Stimulated activated CD4-positive, alpha-beta T cell treated with anti-CD3 and anti-CD28 coated beads, Interleukin-4, amount 100 ng/mL, for 1 hour (primary cell): ENCODE data around the gene TBCA.
"Not testable (repeated sequence)": the region's sequence is repeated elsewhere in the genome, so short reads cannot be mapped to it uniquely, and the experiment has no call there.

ENCODE experiments used
- DNase-seq: peaks from one replicate; pipeline ENCODE4 v3.0.0-alpha.2; 2020

TBCA gene

GRCh38 chr5:77771452-77771851 is 4.7 kb downstream of the TBCA start:
- DNase-seq, result no peak

GRCh38 chr5:77770293-77771005 is 5.7 kb downstream of the TBCA start:
- DNase-seq, result no peak

GRCh38 chr5:77768978-77769377 is 7.2 kb downstream of the TBCA start:
- DNase-seq, result no peak

- DNase-seq, result no peak
These were observed 8.8 kb downstream of the TBCA start for GRCh38 chr5:77767301-77767700.

GRCh38 chr5:77761606-77762005 is 14.5 kb downstream of the TBCA start:
- no peak for DNase-seq

- no peak for DNase-seq
These were observed 17.8 kb downstream of the TBCA start for GRCh38 chr5:77758141-77758938.

- DNase-seq, result no peak
These were observed 24.7 kb downstream of the TBCA start for GRCh38 chr5:77751328-77752023.

- DNase-seq, result not testable (repeated sequence)
These were observed 25.2 kb downstream of the TBCA start for GRCh38 chr5:77750928-77751327.

GRCh38 chr5:77748160-77748559 is 28.0 kb downstream of the TBCA start:
- no peak for DNase-seq

- DNase-seq, result no peak
These were observed 32.0 kb downstream of the TBCA start for GRCh38 chr5:77744116-77744515.

- DNase-seq, result no peak
These were observed 33.0 kb downstream of the TBCA start for GRCh38 chr5:77743181-77743580.

- DNase-seq, result no peak
These were observed 34.5 kb downstream of the TBCA start for GRCh38 chr5:77741608-77742007.

GRCh38 chr5:77734885-77735284 is 41.3 kb downstream of the TBCA start:
- no peak for DNase-seq

- no peak for DNase-seq
These were observed 43.0 kb downstream of the TBCA start for GRCh38 chr5:77733130-77733529.

- no peak for DNase-seq
These were observed 48.9 kb downstream of the TBCA start for GRCh38 chr5:77727190-77727589.

GRCh38 chr5:77725616-77726015 is 50.5 kb downstream of the TBCA start:
- no peak for DNase-seq

GRCh38 chr5:77724934-77725333 is 51.2 kb downstream of the TBCA start:
- no peak for DNase-seq

GRCh38 chr5:77719666-77720363 is 56.3 kb downstream of the TBCA start:
- no peak for DNase-seq

GRCh38 chr5:77718934-77719610 is 57.1 kb downstream of the TBCA start:
- no peak for DNase-seq

GRCh38 chr5:77709993-77710685 is 66.0 kb downstream of the TBCA start:
- no peak for DNase-seq

GRCh38 chr5:77709340-77709739 is 66.8 kb downstream of the TBCA start:
- no peak for DNase-seq

- DNase-seq, result no peak
These were observed 68.3 kb downstream of the TBCA start for GRCh38 chr5:77707791-77708190.
